Ectodermal cell (in vitro differentiated cells): Measurements from ENCODE around the gene TTLL11.

Experiments used
- H3K27ac ChIP-seq: 2 replicates; pipeline ENCODE4 v1.7.0; 2013; ENCODE audit warnings: mild to moderate bottlenecking, low read depth, low read length; ENCODE audit not compliant: insufficient read depth, poor library complexity, severe bottlenecking
- H3K27me3 ChIP-seq: 2 replicates; pipeline ENCODE4 v1.7.0; 2013; ENCODE audit warnings: mild to moderate bottlenecking, low read length; ENCODE audit not compliant: insufficient read depth, control insufficient read depth, poor library complexity, severe bottlenecking
- H3K36me3 ChIP-seq: one replicate; pipeline ENCODE4 v1.7.0; 2013; ENCODE audit warnings: low read length; ENCODE audit not compliant: control insufficient read depth, insufficient read depth
- H3K4me1 ChIP-seq: one replicate; pipeline ENCODE4 v1.7.0; 2013; ENCODE audit warnings: low read length; ENCODE audit not compliant: control insufficient read depth, insufficient read depth
- H3K4me3 ChIP-seq: 2 replicates; pipeline ENCODE4 v1.7.0; 2013; ENCODE audit warnings: low read depth, low read length, control low read depth; ENCODE audit not compliant: insufficient read depth
- H3K9me3 ChIP-seq: 2 replicates; pipeline ENCODE4 v1.7.0; 2013; ENCODE audit warnings: mild to moderate bottlenecking, low read length, moderate library complexity; ENCODE audit not compliant: control insufficient read depth
- WGBS, 2 experiments: methylation state at CpG; one replicate each; pipeline ENCODE4 v1.1.7; 2013; ENCODE audit warnings: missing lambda C conversion rate in 2 of 2; 5-methylcytosine and 5-hydroxymethylcytosine counted together

TTLL11 gene

GRCh38 chr9:121816845-121817450 is 276.2 kb downstream of the TTLL11 start:
- H3K36me3 ChIP-seq = no peaks in the 10 kb centered on the region
- no peaks in the 10 kb centered on the region for H3K27me3 ChIP-seq
- no peaks in the 10 kb centered on the region for H3K9me3 ChIP-seq
- no peak overlapping the region for H3K4me3 ChIP-seq
- WGBS, 2 experiments = 56 to 62% methylated on average over 11 to 12 of the region's 12 CpGs
- peaks cover 90% of the 10 kb centered on the region for H3K4me1 ChIP-seq
- H3K27ac ChIP-seq = no peak overlapping the region

DNA sequence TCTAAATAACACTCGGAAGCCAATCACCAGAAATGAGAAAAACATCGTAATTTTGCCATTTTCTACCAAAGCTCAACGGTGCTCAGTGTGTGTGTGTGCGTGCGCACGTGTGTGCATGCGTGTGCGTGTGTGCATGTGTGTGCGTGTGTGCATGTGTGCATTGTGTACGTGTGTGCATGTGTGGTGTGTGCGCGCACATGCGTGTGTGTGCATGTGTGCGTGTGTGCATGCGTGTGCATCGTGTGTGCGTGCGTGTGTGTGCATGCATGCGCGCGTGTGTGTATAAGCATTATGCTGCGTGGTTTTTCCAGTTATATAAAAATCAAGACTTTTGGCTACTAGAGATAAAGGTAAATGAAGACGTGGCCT is 276.7 kb downstream of the TTLL11 start:
- no peaks in the 10 kb centered on the region for H3K36me3 ChIP-seq
- no peaks in the 10 kb centered on the region for H3K27me3 ChIP-seq
- H3K9me3 ChIP-seq = no peaks in the 10 kb centered on the region
- H3K27ac ChIP-seq = no peak overlapping the region
- 89 to 93% methylated on average over 22 to 23 of the region's 23 CpGs for WGBS, 2 experiments
- peaks cover 90% of the 10 kb centered on the region for H3K4me1 ChIP-seq
- H3K4me3 ChIP-seq = no peak overlapping the region

GRCh38 chr9:121815546-121816448 is 277.3 kb downstream of the TTLL11 start:
- no peak overlapping the region for H3K27ac ChIP-seq
- no peaks in the 10 kb centered on the region for H3K27me3 ChIP-seq
- H3K4me1 ChIP-seq = peaks cover 85% of the 10 kb centered on the region
- WGBS, 2 experiments = 93% methylated on average over 31 of the region's 31 CpGs
- H3K9me3 ChIP-seq = no peaks in the 10 kb centered on the region
- no peaks in the 10 kb centered on the region for H3K36me3 ChIP-seq
- H3K4me3 ChIP-seq = no peak overlapping the region

DNA sequence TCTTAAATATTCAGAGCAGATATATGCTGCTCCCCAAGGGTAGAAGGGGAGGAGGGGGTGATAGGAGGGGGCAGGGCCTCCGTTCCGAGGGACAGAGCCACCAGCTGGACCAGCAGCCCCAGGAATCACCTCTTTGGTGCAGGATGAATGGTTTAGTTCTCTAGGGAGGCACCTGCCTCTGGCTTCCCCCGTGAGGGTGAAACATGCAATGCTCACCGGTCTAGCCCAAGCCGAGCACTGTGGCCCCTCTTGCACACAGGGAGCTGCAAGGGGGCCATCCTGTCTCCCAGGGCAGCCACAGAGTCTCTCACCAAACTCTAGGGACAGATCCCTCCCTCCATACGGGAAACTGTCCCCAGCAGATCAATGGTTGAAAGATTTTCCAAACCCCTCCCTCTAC is 278.0 kb downstream of the TTLL11 start:
- Histone ChIP-seq H3K36me3 (no peaks in the 10 kb centered on the region), H3K27me3 (no peaks in the 10 kb centered on the region), H3K4me3 (no peak overlapping the region), H3K9me3 (no peaks in the 10 kb centered on the region), H3K4me1 (peaks cover 78% of the 10 kb centered on the region), H3K27ac (no peak overlapping the region)
- 68 to 72% methylated on average over 6 of the region's 6 CpGs for WGBS, 2 experiments

DNA sequence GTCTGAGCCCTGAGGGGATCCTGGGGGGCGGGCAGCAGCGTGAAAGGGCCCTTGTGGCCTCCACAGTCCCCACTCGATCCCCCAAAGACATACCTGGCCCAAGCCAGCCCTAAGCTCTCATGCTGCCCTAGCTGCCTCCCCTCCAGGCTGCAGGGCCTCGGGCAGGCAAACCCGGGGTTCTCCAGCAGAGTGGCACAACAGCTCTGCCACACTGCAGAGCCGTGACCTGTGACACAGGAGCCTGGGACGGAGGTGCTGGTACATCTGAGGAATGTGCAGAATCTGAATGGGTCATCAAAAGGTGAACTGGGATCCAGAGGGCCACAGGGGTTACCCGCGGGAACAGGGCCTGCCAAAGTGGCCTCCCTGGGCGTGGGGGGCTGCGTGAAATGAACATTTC is 278.5 kb downstream of the TTLL11 start:
- Histone ChIP-seq H3K4me1 (peaks cover 73% of the 10 kb centered on the region), H3K27ac (no peak overlapping the region), H3K4me3 (no peak overlapping the region), H3K9me3 (no peaks in the 10 kb centered on the region), H3K36me3 (no peaks in the 10 kb centered on the region), H3K27me3 (no peaks in the 10 kb centered on the region)
- WGBS, 2 experiments = 85 to 86% methylated on average over 11 of the region's 11 CpGs

- peaks cover 64% of the 10 kb centered on the region for H3K4me1 ChIP-seq
- 77 to 81% methylated on average over 13 of the region's 13 CpGs for WGBS, 2 experiments
These were observed 279.4 kb downstream of the TTLL11 start for GRCh38 chr9:121813519-121814210.

GRCh38 chr9:121812159-121812735 is 280.9 kb downstream of the TTLL11 start:
- peaks cover 52% of the 10 kb centered on the region for H3K4me1 ChIP-seq
- H3K36me3 ChIP-seq = no peaks in the 10 kb centered on the region
- H3K9me3 ChIP-seq = no peaks in the 10 kb centered on the region
- WGBS, 2 experiments = 81 to 84% methylated on average over 12 of the region's 12 CpGs
- no peaks in the 10 kb centered on the region for H3K27me3 ChIP-seq
- no peak overlapping the region for H3K4me3 ChIP-seq
- H3K27ac ChIP-seq = no peak overlapping the region

More at GRCh38 chr9:121813519-121814210, 279.4 kb downstream of the TTLL11 start:
- no peaks in the 10 kb centered on the region for H3K36me3 ChIP-seq
- no peak overlapping the region for H3K27ac ChIP-seq
- H3K9me3 ChIP-seq = no peaks in the 10 kb centered on the region
- H3K27me3 ChIP-seq = no peaks in the 10 kb centered on the region
- no peak overlapping the region for H3K4me3 ChIP-seq

GRCh38 chr9:121811751-121812150 is 281.4 kb downstream of the TTLL11 start:
- Histone ChIP-seq H3K4me3 (no peak overlapping the region), H3K27me3 (no peaks in the 10 kb centered on the region), H3K36me3 (no peaks in the 10 kb centered on the region), H3K9me3 (no peaks in the 10 kb centered on the region), H3K4me1 (peaks cover 47% of the 10 kb centered on the region), H3K27ac (no peak overlapping the region)
- WGBS, 2 experiments = 91 to 92% methylated on average over 10 of the region's 10 CpGs

DNA sequence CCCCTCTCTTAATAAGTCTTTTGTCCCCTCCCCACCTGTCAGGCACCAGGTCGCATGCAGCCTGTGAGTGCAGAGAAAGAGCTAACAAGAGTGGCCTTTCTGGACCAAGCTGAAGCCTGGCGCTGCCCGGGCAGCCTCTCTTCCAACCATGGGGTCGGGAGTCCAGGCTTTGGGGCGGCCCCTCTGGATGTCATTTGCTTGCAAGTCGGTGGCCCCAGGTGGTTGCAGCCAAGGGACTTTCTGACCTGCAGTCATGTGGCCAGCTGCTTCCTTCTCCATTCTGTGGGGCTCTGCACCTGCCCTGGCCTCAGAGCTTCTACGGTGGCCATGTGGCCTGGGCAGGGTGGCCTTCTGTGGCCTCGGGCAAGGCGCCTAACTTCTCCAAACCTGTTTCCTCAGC is 282.0 kb downstream of the TTLL11 start:
- Histone ChIP-seq H3K4me1 (peaks cover 41% of the 10 kb centered on the region), H3K9me3 (no peaks in the 10 kb centered on the region), H3K4me3 (no peak overlapping the region), H3K36me3 (no peaks in the 10 kb centered on the region), H3K27ac (no peak overlapping the region), H3K27me3 (no peaks in the 10 kb centered on the region)
- WGBS, 2 experiments = 89 to 91% methylated on average over 9 of the region's 9 CpGs

- Histone ChIP-seq H3K9me3 (no peaks in the 10 kb centered on the region), H3K4me1 (peaks cover 34% of the 10 kb centered on the region), H3K27ac (no peak overlapping the region), H3K27me3 (no peaks in the 10 kb centered on the region), H3K4me3 (no peak overlapping the region), H3K36me3 (no peaks in the 10 kb centered on the region)
- WGBS, 2 experiments = 91 to 95% methylated on average over 3 of the region's 3 CpGs
These were observed 282.6 kb downstream of the TTLL11 start for GRCh38 chr9:121810489-121810888.
